Fibroblast of lung (primary cell): Measurements from ENCODE around the gene MRTO4. TPM values are rescaled to one million over a fixed set of nuclear protein-coding genes. Genes with fewer than 3 reads are reported as not detected.
A peak's percentile ranks its signal among the peaks of the same experiment; 100 is the strongest.
"Not testable (repeated sequence)": the region's sequence is repeated elsewhere in the genome, so short reads cannot be mapped to it uniquely, and the experiment has no call there.

Source experiments
- DNase-seq, 2 donors: peaks; one replicate each; pipeline versions ENCODE4 v3.0.0 to v3.0.0-alpha.2; 2010; ENCODE audit warnings: low read depth in 2 of 2
- H2AFZ ChIP-seq: 2 replicates; pipeline ENCODE4 v1.5.1; 2012; ENCODE audit warnings: low read length, control low read depth, inconsistent platforms
- H3K27ac ChIP-seq: 2 replicates; pipeline ENCODE4 v1.5.1; 2011; ENCODE audit warnings: low read length, control low read depth; ENCODE audit not compliant: insufficient read depth
- H3K27me3 ChIP-seq: 2 replicates; pipeline ENCODE4 v1.5.1; 2011; ENCODE audit warnings: mild to moderate bottlenecking, low read length; ENCODE audit not compliant: control insufficient read depth, insufficient read depth
- H3K36me3 ChIP-seq: 2 replicates; pipeline ENCODE4 v1.5.1; 2011; ENCODE audit warnings: low read length; ENCODE audit not compliant: control insufficient read depth, insufficient read depth
- H3K4me1 ChIP-seq: 2 replicates; pipeline ENCODE4 v1.5.1; 2011; ENCODE audit warnings: low read length; ENCODE audit not compliant: control insufficient read depth, insufficient read depth; ENCODE audit errors: extremely low read depth
- H3K4me2 ChIP-seq: 2 replicates; pipeline ENCODE4 v1.5.1; 2011; ENCODE audit warnings: low read length, control low read depth; ENCODE audit not compliant: insufficient read depth; ENCODE audit errors: extremely low read depth
- H3K4me3 ChIP-seq, 4 experiments: fragments of 200-600 bp in 1 of 4; sonication (generic) in 1 of 4; replicated peaks in 1 of 4; 2 replicates each; pipeline ENCODE4 v1.5.1; 2011 to 2016; ENCODE audit warnings: low read length in 4 of 4, low read depth in 3 of 4, mild to moderate bottlenecking in 3 of 4, control low read depth in 2 of 4, inconsistent platforms in 1 of 4, mixed read lengths in 1 of 4; ENCODE audit not compliant: insufficient read depth in 1 of 4; ENCODE audit errors: control extremely low read depth in 1 of 4
- H3K79me2 ChIP-seq: 2 replicates; pipeline ENCODE4 v1.5.1; 2012; ENCODE audit warnings: mild to moderate bottlenecking, low read length, inconsistent platforms; ENCODE audit not compliant: control insufficient read depth, insufficient read depth
- H3K9ac ChIP-seq: 2 replicates; pipeline ENCODE4 v1.5.1; 2011; ENCODE audit warnings: mild to moderate bottlenecking, low read length, control low read depth; ENCODE audit not compliant: insufficient read depth
- H3K9me3 ChIP-seq: 2 replicates; pipeline ENCODE4 v1.5.1; 2012; ENCODE audit warnings: low read depth, low read length; ENCODE audit not compliant: control insufficient read depth, insufficient read depth
- H4K20me1 ChIP-seq: 2 replicates; pipeline ENCODE4 v1.5.1; 2011; ENCODE audit warnings: low read length; ENCODE audit not compliant: control insufficient read depth, insufficient read depth; ENCODE audit errors: extremely low read depth
- EZH2 ChIP-seq: IDR thresholded peaks from 2 replicates; pipeline ENCODE4 v1.5.1; 2012; ENCODE audit warnings: low read length, control low read depth, mild to moderate bottlenecking; ENCODE audit errors: missing control alignments
- polyA plus RNA-seq, 2 donors: library from polyadenylated mRNA; depleted of rRNA in 1 of 2; stranded (reverse) in 1 of 2; unstranded in 1 of 2; fragments of >200 nt; gene quantifications; 2 replicates each; pipeline ENCODE4 v1.2.1, GENCODE V29; 2011 to 2012; ENCODE audit warnings: missing spikeins in 1 of 2
- total RNA-seq: library from RNA; depleted of rRNA; stranded (reverse); fragments of >200 nt; gene quantifications from 2 replicates; pipeline ENCODE4 v1.2.1, GENCODE V29; 2014
- TF ChIP-seq, protein P1 (sequence below), 2 donors: IDR thresholded peaks in 1 of 2; conservative IDR thresholded peaks in 1 of 2; 1 replicate in 1 of 2; 2 replicates in 1 of 2; pipeline ENCODE4 v1.5.1; 2011 to 2012; ENCODE audit warnings: low read length in 2 of 2, control low read depth in 1 of 2, inconsistent platforms in 1 of 2, low read depth in 1 of 2, mild to moderate bottlenecking in 1 of 2

MRTO4 gene
- total and polyA plus RNA-seq, 2 donors (not counting 1 experiment from before 2014, with no cell fraction given), result 12.6 to 28.6 TPM

DNA sequence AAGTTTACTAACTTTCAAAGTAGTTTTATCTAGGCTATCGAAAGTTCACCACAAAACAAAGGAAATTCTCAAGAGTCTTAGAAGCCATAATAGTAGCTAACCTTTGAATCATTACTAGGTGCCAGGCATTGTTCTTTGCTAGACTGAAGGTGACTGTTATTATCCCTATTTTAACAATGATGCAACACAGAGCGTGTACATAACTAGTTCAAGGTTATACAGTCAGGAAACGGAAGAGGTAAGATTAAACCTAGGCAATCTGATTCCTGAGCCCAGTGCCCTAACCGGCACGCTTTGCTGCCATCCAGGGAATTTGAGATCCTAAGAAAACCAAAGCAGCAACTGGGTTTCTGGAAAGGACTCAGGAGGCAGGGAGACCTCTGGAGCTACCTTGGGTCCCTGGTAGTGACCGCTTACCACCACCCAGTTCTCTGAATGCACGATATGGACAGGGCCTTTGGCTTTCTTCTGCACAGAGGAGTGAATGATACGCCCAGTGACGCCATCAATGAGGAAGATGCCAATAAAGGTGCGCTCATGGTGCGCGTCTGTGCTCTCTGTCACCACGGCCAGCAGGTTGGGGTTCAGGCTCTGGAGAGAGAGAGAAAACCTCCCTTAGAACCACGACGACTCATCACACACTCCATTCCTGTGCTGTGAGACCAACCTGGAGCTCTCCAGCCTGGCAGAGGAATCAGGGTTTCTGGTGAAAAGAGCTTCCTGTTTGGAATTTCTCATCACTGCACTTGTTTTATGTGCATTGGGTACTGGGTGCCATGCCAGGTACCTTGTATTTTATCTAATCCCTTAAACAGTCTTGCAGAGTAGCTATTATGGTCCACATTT is 28.4 kb upstream of the MRTO4 start:
- H3K4me1 ChIP-seq, result no peaks in the 10 kb centered on the region
- no peak overlapping the region for H3K9ac ChIP-seq
- H3K79me2 ChIP-seq, result no peaks in the 10 kb centered on the region
- H3K27ac ChIP-seq, result no peak overlapping the region
- no peaks in the 10 kb centered on the region for H4K20me1 ChIP-seq
- H3K36me3 ChIP-seq, result peaks cover 8% of the 10 kb centered on the region
- DNase-seq, result peak in 1 of 2 donors; percentile 41
- TF ChIP-seq EZH2, result no peak
- TF ChIP-seq, protein P1, sequence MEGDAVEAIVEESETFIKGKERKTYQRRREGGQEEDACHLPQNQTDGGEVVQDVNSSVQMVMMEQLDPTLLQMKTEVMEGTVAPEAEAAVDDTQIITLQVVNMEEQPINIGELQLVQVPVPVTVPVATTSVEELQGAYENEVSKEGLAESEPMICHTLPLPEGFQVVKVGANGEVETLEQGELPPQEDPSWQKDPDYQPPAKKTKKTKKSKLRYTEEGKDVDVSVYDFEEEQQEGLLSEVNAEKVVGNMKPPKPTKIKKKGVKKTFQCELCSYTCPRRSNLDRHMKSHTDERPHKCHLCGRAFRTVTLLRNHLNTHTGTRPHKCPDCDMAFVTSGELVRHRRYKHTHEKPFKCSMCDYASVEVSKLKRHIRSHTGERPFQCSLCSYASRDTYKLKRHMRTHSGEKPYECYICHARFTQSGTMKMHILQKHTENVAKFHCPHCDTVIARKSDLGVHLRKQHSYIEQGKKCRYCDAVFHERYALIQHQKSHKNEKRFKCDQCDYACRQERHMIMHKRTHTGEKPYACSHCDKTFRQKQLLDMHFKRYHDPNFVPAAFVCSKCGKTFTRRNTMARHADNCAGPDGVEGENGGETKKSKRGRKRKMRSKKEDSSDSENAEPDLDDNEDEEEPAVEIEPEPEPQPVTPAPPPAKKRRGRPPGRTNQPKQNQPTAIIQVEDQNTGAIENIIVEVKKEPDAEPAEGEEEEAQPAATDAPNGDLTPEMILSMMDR (conservative IDR thresholded peaks at IDR 0.05 in 1 of 2, IDR thresholded peaks at IDR 0.05 in 1 of 2; ENCODE audit: low read depth in 1 of 2, low read length in 2 of 2), result no peak
- no peaks in the 10 kb centered on the region for H3K27me3 ChIP-seq
- no peak overlapping the region for H2AFZ ChIP-seq
- H3K4me3 ChIP-seq, result no peak overlapping the region
- no peaks in the 10 kb centered on the region for H3K9me3 ChIP-seq
- no peak overlapping the region for H3K4me2 ChIP-seq

DNA sequence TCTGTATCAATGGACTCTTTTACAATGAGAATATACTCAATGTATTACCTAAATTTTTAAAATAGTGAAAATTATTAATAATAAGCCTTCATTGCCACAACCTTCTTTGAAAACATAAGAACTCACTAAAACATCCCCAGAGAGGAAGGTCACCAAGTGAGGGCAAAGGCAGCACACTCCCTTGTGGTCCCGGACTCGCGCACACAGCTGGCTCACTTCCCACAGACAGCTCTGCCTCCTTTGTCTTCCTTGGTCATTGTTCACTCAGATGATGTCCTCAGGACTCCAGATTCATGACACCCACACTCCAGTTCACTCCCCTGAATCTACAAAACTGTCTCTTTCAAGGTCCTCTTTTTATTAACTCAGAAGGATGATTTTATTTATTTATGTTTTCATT is 22.4 kb upstream of the MRTO4 start:
- Histone ChIP-seq H3K4me1 (peaks cover 3% of the 10 kb centered on the region), H3K79me2 (no peaks in the 10 kb centered on the region), H3K9me3 (no peaks in the 10 kb centered on the region), H3K36me3 (peaks cover 11% of the 10 kb centered on the region), H3K4me2 (no peak overlapping the region), H3K27ac (no peak overlapping the region), H4K20me1 (no peaks in the 10 kb centered on the region), H3K4me3 (no peak overlapping the region), H3K27me3 (no peaks in the 10 kb centered on the region), H2AFZ (no peak overlapping the region), H3K9ac (no peak overlapping the region)
- DNase-seq, result no peak
- no peak for TF ChIP-seq EZH2
- TF ChIP-seq, protein P1 (conservative IDR thresholded peaks at IDR 0.05 in 1 of 2, IDR thresholded peaks at IDR 0.05 in 1 of 2; ENCODE audit: low read depth in 1 of 2, low read length in 2 of 2), result no peak

- Histone ChIP-seq H4K20me1 (no peaks in the 10 kb centered on the region), H3K4me2 (no peak overlapping the region), H3K79me2 (no peaks in the 10 kb centered on the region), H3K9ac (no peak overlapping the region), H3K9me3 (no peaks in the 10 kb centered on the region), H3K4me1 (peaks cover 3% of the 10 kb centered on the region), H3K27me3 (no peaks in the 10 kb centered on the region), H2AFZ (no peak overlapping the region), H3K27ac (no peak overlapping the region), H3K36me3 (peaks cover 10% of the 10 kb centered on the region), H3K4me3 (no peak overlapping the region)
- no peak for DNase-seq
- TF ChIP-seq, protein P1 (conservative IDR thresholded peaks at IDR 0.05 in 1 of 2, IDR thresholded peaks at IDR 0.05 in 1 of 2; ENCODE audit: low read depth in 1 of 2, low read length in 2 of 2), result no peak
- TF ChIP-seq EZH2, result no peak
Observed at GRCh38 chr1:19229828-19230325, 21.7 kb upstream of the MRTO4 start.

GRCh38 chr1:19231736-19232523 is 19.7 kb upstream of the MRTO4 start:
- H3K27me3 ChIP-seq, H3K4me2 ChIP-seq, DNase-seq, H2AFZ ChIP-seq, H3K9me3 ChIP-seq, H3K4me3 ChIP-seq, H3K9ac ChIP-seq, H3K4me1 ChIP-seq, H3K79me2 ChIP-seq, H4K20me1 ChIP-seq: not testable (repeated sequence)
- H3K27ac ChIP-seq, result peak overlapping the region; percentile 6
- H3K36me3 ChIP-seq, result peaks cover 10% of the 10 kb centered on the region
